Panc1 (cell line): ENCODE measurements around the gene BICD1. TPM values are rescaled to one million over a fixed set of nuclear protein-coding genes. Genes with fewer than 3 reads are reported as not detected.

Experiments used
- ATAC-seq: fragments of 200-7000 bp; cut with Tn5 transposase; 2 replicates; pipeline ENCODE4 v1.9.1; 2020; ENCODE audit warnings: mild to moderate bottlenecking, moderate library complexity
- BruUV-seq: library from RNA; stranded (reverse); fragments of 400-500 nt; replicated peaks from 2 replicates; lab custom pipeline; 2021; lab: Mats Ljungman, UMichigan
- CTCF ChIA-PET: fragments of 300-600 bp; sonication (Branson Sonifier 250); formaldehyde crosslinking; loops from one replicate; lab custom pipeline; 2022; ENCODE audit warnings: antibody characterized with exemption; lab: Charles Lee
- POLR2A ChIA-PET: fragments of 300-600 bp; sonication (Branson Sonifier 250); formaldehyde crosslinking; loops from one replicate; lab custom pipeline; 2022; ENCODE audit warnings: antibody characterized with exemption; lab: Charles Lee
- DNase-seq: peaks from one replicate; pipeline ENCODE4 v3.0.0-alpha.2; 2010; ENCODE audit warnings: low read depth, low spot score
- H3K27ac ChIP-seq: 2 replicates; pipeline ENCODE4 v1.5.1; 2011; ENCODE audit warnings: mild to moderate bottlenecking, low read length, inconsistent platforms
- H3K27me3 ChIP-seq: fragments of 200-500 bp; sonication (Bioruptor generic); 2 replicates; pipeline ENCODE4 v1.6.0; 2014; ENCODE audit warnings: low read length, inconsistent platforms; ENCODE audit not compliant: control insufficient read depth, insufficient read depth
- H3K36me3 ChIP-seq: fragments of 200-500 bp; sonication (Bioruptor generic); 2 replicates; pipeline ENCODE4 v1.5.1; 2014; ENCODE audit warnings: inconsistent platforms, mild to moderate bottlenecking, low read length, moderate library complexity; ENCODE audit not compliant: control insufficient read depth, insufficient read depth
- H3K4me1 ChIP-seq: 2 replicates; pipeline ENCODE4 v1.5.1; 2011; ENCODE audit warnings: inconsistent platforms, mild to moderate bottlenecking, low read length, moderate library complexity; ENCODE audit not compliant: control insufficient read depth, insufficient read depth
- H3K4me3 ChIP-seq, 2 experiments: 2 replicates each; pipeline ENCODE4 v1.5.1; 2011 to 2012; ENCODE audit warnings: low read depth in 2 of 2, low read length in 2 of 2, mild to moderate bottlenecking in 2 of 2, inconsistent platforms in 1 of 2, moderate library complexity in 1 of 2
- H3K9me3 ChIP-seq: fragments of 200-500 bp; sonication (Bioruptor generic); 2 replicates; pipeline ENCODE4 v1.5.1; 2014; ENCODE audit warnings: low read depth, mild to moderate bottlenecking, inconsistent platforms, low read length, moderate library complexity; ENCODE audit not compliant: control insufficient read depth, insufficient read depth
- POLR2AphosphoS5 ChIP-seq: IDR thresholded peaks from 2 replicates; pipeline ENCODE4 v1.6.1; 2012; ENCODE audit warnings: mild to moderate bottlenecking, low read depth, low read length, moderate library complexity
- SIN3A ChIP-seq: IDR thresholded peaks from 2 replicates; pipeline ENCODE4 v1.6.1; 2012; ENCODE audit warnings: low read depth, mild to moderate bottlenecking, low read length, moderate library complexity, borderline replicate concordance; ENCODE audit not compliant: insufficient read depth
- TCF7L2 ChIP-seq: IDR thresholded peaks from 2 replicates; pipeline ENCODE4 v1.6.1; 2011; ENCODE audit warnings: mild to moderate bottlenecking, low read depth, low read length, inconsistent platforms
- in situ Hi-C: cut with HindIII; loops from 2 replicates; pipeline ENCODE4 v1.10.0; 2016; ENCODE audit warnings: low sequenced_read_pairs, low pct_unique_long_range_greater_than_20kb
- intact Hi-C: fragments of 100-400 bp; cut with micrococcal nuclease; formaldehyde crosslinking; loops from one replicate; pipeline ENCODE4 v1.10.0; 2022; ENCODE audit not compliant: unreplicated experiment
- total RNA-seq: library from RNA; stranded (reverse); gene quantifications from one replicate; pipeline ENCODE4 v1.2.1, GENCODE V29; 2021; ENCODE audit not compliant: unreplicated experiment
- TF ChIP-seq, protein P1 (sequence below), 2 experiments: IDR thresholded peaks; 2 replicates each; pipeline ENCODE4 v1.6.1; 2011 to 2012; ENCODE audit warnings: low read depth in 2 of 2, control low read depth in 1 of 2, low read length in 1 of 2, mild to moderate bottlenecking in 1 of 2, moderate library complexity in 1 of 2; ENCODE audit not compliant: insufficient read depth in 1 of 2
- TF ChIP-seq, protein P2 (sequence below): fragments of 450-650 bp; IDR thresholded peaks from 2 replicates; pipeline ENCODE4 v1.5.1; 2017; ENCODE audit warnings: mild to moderate bottlenecking

Gene BICD1
- total RNA-seq, 1 experiment from 2014 or later: 40.0 TPM

DNA sequence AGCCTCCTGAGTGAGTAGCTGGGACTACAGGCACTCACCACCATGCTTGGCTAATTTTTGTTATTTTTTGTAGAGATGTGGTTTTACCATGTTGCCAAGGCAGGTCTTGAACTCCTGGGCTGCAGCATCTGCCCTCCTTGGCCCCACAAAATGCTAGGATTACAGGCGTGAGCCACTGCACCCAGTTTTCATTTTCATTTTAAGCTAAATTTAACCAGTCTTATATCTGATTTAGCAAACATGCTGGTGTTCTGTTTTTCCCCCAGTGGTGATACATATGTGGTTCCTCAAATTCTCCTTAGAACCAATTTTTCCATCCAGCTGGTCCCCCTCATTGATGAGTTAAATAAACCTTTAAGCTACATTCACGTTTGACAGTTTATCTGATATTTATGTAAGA lies 43.8 kb upstream of the BICD1 start:
- in situ Hi-C loops (no loop called here), intact Hi-C loops (loop anchor here (5.0 kb wide), 2 partner anchors 249 to 381 kb away; no protein-coding TSS in a partner anchor)
- H3K4me1 ChIP-seq: no peaks in the 10 kb centered on the region
- ChIA-PET POLR2A (interaction anchor here (0.7 kb wide), 1 partner anchor 394 kb away, joined by 10 read pairs; no protein-coding TSS in a partner anchor), CTCF (interaction anchor here (0.7 kb wide), 1 partner anchor 244 kb away, joined by 3 read pairs; no protein-coding TSS in a partner anchor)
- no peak overlapping the region for H3K4me3 ChIP-seq
- no peak overlapping the region for H3K27ac ChIP-seq
- no peaks in the 10 kb centered on the region for H3K27me3 ChIP-seq
- no peak for ATAC-seq
- no peak for DNase-seq
- BruUV-seq: no TSS peak
- no peaks in the 10 kb centered on the region for H3K36me3 ChIP-seq
- no peaks in the 10 kb centered on the region for H3K9me3 ChIP-seq
- TF ChIP-seq POLR2AphosphoS5 (no peak), TCF7L2 (no peak)
- TF ChIP-seq, protein P1, sequence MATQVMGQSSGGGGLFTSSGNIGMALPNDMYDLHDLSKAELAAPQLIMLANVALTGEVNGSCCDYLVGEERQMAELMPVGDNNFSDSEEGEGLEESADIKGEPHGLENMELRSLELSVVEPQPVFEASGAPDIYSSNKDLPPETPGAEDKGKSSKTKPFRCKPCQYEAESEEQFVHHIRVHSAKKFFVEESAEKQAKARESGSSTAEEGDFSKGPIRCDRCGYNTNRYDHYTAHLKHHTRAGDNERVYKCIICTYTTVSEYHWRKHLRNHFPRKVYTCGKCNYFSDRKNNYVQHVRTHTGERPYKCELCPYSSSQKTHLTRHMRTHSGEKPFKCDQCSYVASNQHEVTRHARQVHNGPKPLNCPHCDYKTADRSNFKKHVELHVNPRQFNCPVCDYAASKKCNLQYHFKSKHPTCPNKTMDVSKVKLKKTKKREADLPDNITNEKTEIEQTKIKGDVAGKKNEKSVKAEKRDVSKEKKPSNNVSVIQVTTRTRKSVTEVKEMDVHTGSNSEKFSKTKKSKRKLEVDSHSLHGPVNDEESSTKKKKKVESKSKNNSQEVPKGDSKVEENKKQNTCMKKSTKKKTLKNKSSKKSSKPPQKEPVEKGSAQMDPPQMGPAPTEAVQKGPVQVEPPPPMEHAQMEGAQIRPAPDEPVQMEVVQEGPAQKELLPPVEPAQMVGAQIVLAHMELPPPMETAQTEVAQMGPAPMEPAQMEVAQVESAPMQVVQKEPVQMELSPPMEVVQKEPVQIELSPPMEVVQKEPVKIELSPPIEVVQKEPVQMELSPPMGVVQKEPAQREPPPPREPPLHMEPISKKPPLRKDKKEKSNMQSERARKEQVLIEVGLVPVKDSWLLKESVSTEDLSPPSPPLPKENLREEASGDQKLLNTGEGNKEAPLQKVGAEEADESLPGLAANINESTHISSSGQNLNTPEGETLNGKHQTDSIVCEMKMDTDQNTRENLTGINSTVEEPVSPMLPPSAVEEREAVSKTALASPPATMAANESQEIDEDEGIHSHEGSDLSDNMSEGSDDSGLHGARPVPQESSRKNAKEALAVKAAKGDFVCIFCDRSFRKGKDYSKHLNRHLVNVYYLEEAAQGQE (IDR thresholded peaks at IDR 0.05; ENCODE audit: insufficient read depth in 1 of 2, low read depth in 2 of 2, low read length in 1 of 2): no peak

DNA sequence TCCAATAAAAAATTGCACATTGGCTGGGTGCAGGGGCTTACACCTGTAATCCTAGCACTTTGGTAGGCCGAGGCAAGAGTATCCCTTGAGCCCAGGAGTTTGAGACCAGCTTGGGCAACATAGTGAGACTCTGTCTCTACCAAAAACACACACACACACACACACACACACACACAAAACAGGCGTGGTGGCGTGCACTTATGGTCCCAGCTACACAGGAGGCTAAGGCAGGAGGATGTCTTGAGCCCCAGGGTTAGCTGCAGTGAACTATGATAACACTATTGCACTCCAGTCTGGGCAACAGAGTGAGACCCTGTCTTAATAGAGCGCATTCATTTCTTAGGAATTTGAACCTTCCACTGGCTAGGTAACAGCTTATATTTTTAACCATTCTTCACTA lies 42.9 kb upstream of the BICD1 start:
- H3K4me3 ChIP-seq: no peak overlapping the region
- ChIA-PET POLR2A (no interaction called here), CTCF (no interaction called here)
- H3K4me1 ChIP-seq: no peaks in the 10 kb centered on the region
- TF ChIP-seq, protein P1 (IDR thresholded peaks at IDR 0.05; ENCODE audit: insufficient read depth in 1 of 2, low read depth in 2 of 2, low read length in 1 of 2): no peak
- TF ChIP-seq TCF7L2: no peak
- TF ChIP-seq SIN3A: no peak
- TF ChIP-seq, protein P2, sequence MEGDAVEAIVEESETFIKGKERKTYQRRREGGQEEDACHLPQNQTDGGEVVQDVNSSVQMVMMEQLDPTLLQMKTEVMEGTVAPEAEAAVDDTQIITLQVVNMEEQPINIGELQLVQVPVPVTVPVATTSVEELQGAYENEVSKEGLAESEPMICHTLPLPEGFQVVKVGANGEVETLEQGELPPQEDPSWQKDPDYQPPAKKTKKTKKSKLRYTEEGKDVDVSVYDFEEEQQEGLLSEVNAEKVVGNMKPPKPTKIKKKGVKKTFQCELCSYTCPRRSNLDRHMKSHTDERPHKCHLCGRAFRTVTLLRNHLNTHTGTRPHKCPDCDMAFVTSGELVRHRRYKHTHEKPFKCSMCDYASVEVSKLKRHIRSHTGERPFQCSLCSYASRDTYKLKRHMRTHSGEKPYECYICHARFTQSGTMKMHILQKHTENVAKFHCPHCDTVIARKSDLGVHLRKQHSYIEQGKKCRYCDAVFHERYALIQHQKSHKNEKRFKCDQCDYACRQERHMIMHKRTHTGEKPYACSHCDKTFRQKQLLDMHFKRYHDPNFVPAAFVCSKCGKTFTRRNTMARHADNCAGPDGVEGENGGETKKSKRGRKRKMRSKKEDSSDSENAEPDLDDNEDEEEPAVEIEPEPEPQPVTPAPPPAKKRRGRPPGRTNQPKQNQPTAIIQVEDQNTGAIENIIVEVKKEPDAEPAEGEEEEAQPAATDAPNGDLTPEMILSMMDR: no peak
- TF ChIP-seq POLR2AphosphoS5: no peak
- H3K27me3 ChIP-seq: no peaks in the 10 kb centered on the region
- H3K36me3 ChIP-seq: no peaks in the 10 kb centered on the region
- H3K9me3 ChIP-seq: no peaks in the 10 kb centered on the region
- no TSS peak for BruUV-seq
- DNase-seq (no peak), ATAC-seq (no peak)
- in situ Hi-C loops: no loop called here
- intact Hi-C loops: loop anchor here (5.0 kb wide), 2 partner anchors 249 to 381 kb away; no protein-coding TSS in a partner anchor
- no peak overlapping the region for H3K27ac ChIP-seq
